ENCODE data around the gene INAVA. TPM values are rescaled to one million over a fixed set of nuclear protein-coding genes. Genes with fewer than 3 reads are reported as not detected.

The INAVA gene
- total and polyA plus RNA-seq, 2 of the 13 experiments (the other 11 are each of a cell fraction or from before 2014, with no cell fraction given): 6.0 to 13.5 TPM

GRCh38 chr1:200899451-200899915, 4.8 kb downstream of the INAVA start (continued):
- TF ChIP-seq, protein P1, sequence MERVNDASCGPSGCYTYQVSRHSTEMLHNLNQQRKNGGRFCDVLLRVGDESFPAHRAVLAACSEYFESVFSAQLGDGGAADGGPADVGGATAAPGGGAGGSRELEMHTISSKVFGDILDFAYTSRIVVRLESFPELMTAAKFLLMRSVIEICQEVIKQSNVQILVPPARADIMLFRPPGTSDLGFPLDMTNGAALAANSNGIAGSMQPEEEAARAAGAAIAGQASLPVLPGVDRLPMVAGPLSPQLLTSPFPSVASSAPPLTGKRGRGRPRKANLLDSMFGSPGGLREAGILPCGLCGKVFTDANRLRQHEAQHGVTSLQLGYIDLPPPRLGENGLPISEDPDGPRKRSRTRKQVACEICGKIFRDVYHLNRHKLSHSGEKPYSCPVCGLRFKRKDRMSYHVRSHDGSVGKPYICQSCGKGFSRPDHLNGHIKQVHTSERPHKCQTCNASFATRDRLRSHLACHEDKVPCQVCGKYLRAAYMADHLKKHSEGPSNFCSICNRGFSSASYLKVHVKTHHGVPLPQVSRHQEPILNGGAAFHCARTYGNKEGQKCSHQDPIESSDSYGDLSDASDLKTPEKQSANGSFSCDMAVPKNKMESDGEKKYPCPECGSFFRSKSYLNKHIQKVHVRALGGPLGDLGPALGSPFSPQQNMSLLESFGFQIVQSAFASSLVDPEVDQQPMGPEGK (CRISPR knock-in tag; IDR thresholded peaks at IDR 0.05): peak; percentile 79
- TF ChIP-seq PRDM4 (CRISPR knock-in tag; IDR thresholded peaks at IDR 0.05; ENCODE audit: borderline replicate concordance) (no peak), KAT8 (CRISPR knock-in tag; IDR thresholded peaks at IDR 0.05) (no peak), KDM6A (CRISPR knock-in tag; IDR thresholded peaks at IDR 0.05; ENCODE audit: low read depth) (peak; percentile 72), ZFX (CRISPR knock-in tag; IDR thresholded peaks at IDR 0.05; ENCODE audit: low read depth) (peak; percentile 66), RARG (CRISPR knock-in tag; IDR thresholded peaks at IDR 0.05; ENCODE audit: low read depth) (no peak), ZNF761 (CRISPR knock-in tag; conservative IDR thresholded peaks at IDR 0.05) (0 out of 2 replicates have a peak, but pooled peaks have one; percentile 51), ZNF136 (CRISPR knock-in tag; IDR thresholded peaks at IDR 0.05; ENCODE audit: low read depth) (no peak), ZMYM2 (CRISPR knock-in tag; IDR thresholded peaks at IDR 0.05) (no peak), MAZ (IDR thresholded peaks at IDR 0.05; ENCODE audit: borderline replicate concordance, low read depth, low read length) (peak; percentile 27; the same call in 1 of the 2 replicates), MAZ (CRISPR knock-in tag; IDR thresholded peaks at IDR 0.05; ENCODE audit: low read depth) (no peak), PLSCR1 (CRISPR knock-in tag; IDR thresholded peaks at IDR 0.05; ENCODE audit: borderline replicate concordance) (no peak), NFYB (CRISPR knock-in tag; IDR thresholded peaks at IDR 0.05) (no peak), NFAT5 (CRISPR knock-in tag; IDR thresholded peaks at IDR 0.05) (no peak), SOX13 (IDR thresholded peaks at IDR 0.05) (no peak), SOX13 (CRISPR knock-in tag; conservative IDR thresholded peaks at IDR 0.05 in 1 of 2, IDR thresholded peaks at IDR 0.05 in 1 of 2) (peak in 1 of 2 experiments; percentile 40; a peak in 1 of 4 replicates), GPBP1L1 (CRISPR knock-in tag; IDR thresholded peaks at IDR 0.05) (no peak), ZNF382 (CRISPR knock-in tag; IDR thresholded peaks at IDR 0.05; ENCODE audit: borderline replicate concordance) (no peak)
